HEK293 (cell line): ENCODE results near the gene DSCAM.

Source experiments
- CTCF ChIA-PET: fragments of 350-600 bp; formaldehyde crosslinking; extraction: SDS; loops from one replicate; lab custom pipeline; 2021; ENCODE audit warnings: antibody characterized with exemption; lab: Yijun Ruan, JAX
- POLR2A ChIA-PET: fragments of 300-600 bp; formaldehyde crosslinking; extraction: SDS; loops from one replicate; lab custom pipeline; 2020; ENCODE audit warnings: antibody characterized with exemption, inconsistent platforms; lab: Yijun Ruan, JAX
- H3K27ac ChIP-seq: fragments of 200-500 bp; sonication (Bioruptor generic); 2 replicates; pipeline ENCODE4 v1.5.1; 2014; ENCODE audit warnings: low read depth, low read length, control low read depth, inconsistent platforms; ENCODE audit errors: extremely low read depth
- H3K36me3 ChIP-seq, 2 experiments: fragments of 200-500 bp in 1 of 2; sonication (Bioruptor generic) in 1 of 2; 1 replicate in 1 of 2; 2 replicates in 1 of 2; pipeline ENCODE4 v1.5.1; 2014 to 2017; ENCODE audit warnings: inconsistent platforms in 2 of 2, low read length in 2 of 2; ENCODE audit not compliant: control insufficient read depth in 2 of 2, insufficient read depth in 1 of 2
- H3K4me1 ChIP-seq: fragments of 200-500 bp; sonication (Bioruptor generic); 2 replicates; pipeline ENCODE4 v1.5.1; 2014; ENCODE audit warnings: mild to moderate bottlenecking, low read length, inconsistent platforms; ENCODE audit not compliant: control insufficient read depth, insufficient read depth
- H3K4me3 ChIP-seq: 2 replicates; pipeline ENCODE4 v1.5.1; 2011; ENCODE audit warnings: low read depth, mild to moderate bottlenecking, control low read depth, low read length, moderate library complexity
- H3K9me3 ChIP-seq: fragments of 200-500 bp; sonication (Bioruptor generic); 2 replicates; pipeline ENCODE4 v1.5.1; 2014; ENCODE audit warnings: low read depth, low read length, inconsistent platforms; ENCODE audit not compliant: control insufficient read depth, insufficient read depth
- GFI1B ChIP-seq: fragments of 450-650 bp; formaldehyde crosslinking; IDR thresholded peaks from 2 replicates; pipeline ENCODE4 v1.5.1; 2016; ENCODE audit warnings: missing biosample characterization, missing genetic modification characterization
- GLI2 ChIP-seq: fragments of 450-650 bp; formaldehyde crosslinking; IDR thresholded peaks from 2 replicates; pipeline ENCODE4; 2017; ENCODE audit warnings: missing biosample characterization, missing genetic modification characterization, low read depth, borderline replicate concordance
- PRDM1 ChIP-seq: fragments of 450-650 bp; formaldehyde crosslinking; IDR thresholded peaks from 2 replicates; pipeline ENCODE4; 2016; ENCODE audit warnings: missing biosample characterization, missing genetic modification characterization
- SP7 ChIP-seq: fragments of 450-650 bp; formaldehyde crosslinking; IDR thresholded peaks from 2 replicates; pipeline ENCODE4 v1.5.1; 2016; ENCODE audit warnings: missing biosample characterization, missing genetic modification characterization
- ZBTB1 ChIP-seq: fragments of 450-650 bp; formaldehyde crosslinking; IDR thresholded peaks from 2 replicates; pipeline ENCODE4 v1.5.1; 2016; ENCODE audit warnings: missing biosample characterization, missing genetic modification characterization
- ZFHX2 ChIP-seq: fragments of 450-650 bp; formaldehyde crosslinking; conservative IDR thresholded peaks from 2 replicates; pipeline ENCODE4 v1.5.1; 2016; ENCODE audit warnings: missing biosample characterization, missing genetic modification characterization
- ZNF133 ChIP-seq: fragments of 450-650 bp; formaldehyde crosslinking; IDR thresholded peaks from 2 replicates; pipeline ENCODE4 v1.5.1; 2016; ENCODE audit warnings: missing biosample characterization, missing genetic modification characterization
- ZNF2 ChIP-seq: fragments of 450-650 bp; formaldehyde crosslinking; IDR thresholded peaks from 2 replicates; pipeline ENCODE4 v1.5.1; 2016; ENCODE audit warnings: missing biosample characterization, missing genetic modification characterization
- ZNF223 ChIP-seq: fragments of 450-650 bp; formaldehyde crosslinking; IDR thresholded peaks from 2 replicates; pipeline ENCODE4 v1.5.1; 2016; ENCODE audit warnings: missing biosample characterization, missing genetic modification characterization
- ZNF23 ChIP-seq: fragments of 450-650 bp; formaldehyde crosslinking; IDR thresholded peaks from 2 replicates; pipeline ENCODE4 v1.5.1; 2016; ENCODE audit warnings: missing biosample characterization, missing genetic modification characterization, borderline replicate concordance
- ZNF354C ChIP-seq: fragments of 450-650 bp; formaldehyde crosslinking; IDR thresholded peaks from 2 replicates; pipeline ENCODE4 v1.5.1; 2016; ENCODE audit warnings: missing biosample characterization, missing genetic modification characterization, low read depth, borderline replicate concordance
- ZNF404 ChIP-seq: fragments of 450-650 bp; formaldehyde crosslinking; IDR thresholded peaks from 2 replicates; pipeline ENCODE4 v1.5.1; 2017; ENCODE audit warnings: missing biosample characterization, missing genetic modification characterization
- ZNF433 ChIP-seq: fragments of 450-650 bp; formaldehyde crosslinking; IDR thresholded peaks from 2 replicates; pipeline ENCODE4 v1.5.1; 2016; ENCODE audit warnings: missing biosample characterization, missing genetic modification characterization, low read depth
- ZNF510 ChIP-seq: fragments of 450-650 bp; formaldehyde crosslinking; IDR thresholded peaks from 2 replicates; pipeline ENCODE4 v1.5.1; 2018; ENCODE audit warnings: mild to moderate bottlenecking, missing genetic modification characterization, missing biosample characterization; ENCODE audit not compliant: insufficient replicate concordance
- ZNF660 ChIP-seq: fragments of 450-650 bp; IDR thresholded peaks from 2 replicates; pipeline ENCODE4 v1.5.1; 2018; ENCODE audit warnings: missing biosample characterization, mild to moderate bottlenecking, missing genetic modification characterization
- ZNF776 ChIP-seq: fragments of 450-650 bp; formaldehyde crosslinking; IDR thresholded peaks from 2 replicates; pipeline ENCODE4 v1.5.0; 2017; ENCODE audit warnings: missing biosample characterization, missing genetic modification characterization, borderline replicate concordance
- ZNF777 ChIP-seq: fragments of 450-650 bp; formaldehyde crosslinking; IDR thresholded peaks from 2 replicates; pipeline ENCODE4 v1.5.1; 2017; ENCODE audit warnings: missing biosample characterization, missing genetic modification characterization, borderline replicate concordance
- TF ChIP-seq, protein P1 (sequence below): fragments of 450-650 bp; formaldehyde crosslinking; IDR thresholded peaks from 2 replicates; pipeline ENCODE4; 2016; ENCODE audit warnings: missing biosample characterization, missing genetic modification characterization
- TF ChIP-seq, protein P2 (sequence below): fragments of 450-650 bp; formaldehyde crosslinking; IDR thresholded peaks from 2 replicates; pipeline ENCODE4 v1.5.1; 2017; ENCODE audit warnings: missing biosample characterization, mild to moderate bottlenecking, missing genetic modification characterization, moderate library complexity
- TF ChIP-seq, protein P3 (sequence below): fragments of 450-650 bp; formaldehyde crosslinking; IDR thresholded peaks from 2 replicates; pipeline ENCODE4 v1.5.1; 2017; ENCODE audit warnings: missing biosample characterization, missing genetic modification characterization
- TF ChIP-seq, protein P4 (sequence below): fragments of 450-650 bp; formaldehyde crosslinking; IDR thresholded peaks from 2 replicates; pipeline ENCODE4 v1.5.0; 2017; ENCODE audit warnings: missing biosample characterization, missing genetic modification characterization, borderline replicate concordance
- TF ChIP-seq, protein P5 (sequence below): fragments of 450-650 bp; formaldehyde crosslinking; IDR thresholded peaks from 2 replicates; pipeline ENCODE4 v1.5.1; 2016; ENCODE audit warnings: missing biosample characterization, missing genetic modification characterization

The DSCAM gene

GRCh38 chr21:40633048-40633447, 213.9 kb downstream of the DSCAM start:
- ChIA-PET POLR2A (no interaction called here), CTCF (no interaction called here)
- Histone ChIP-seq H3K4me3 (no peak overlapping the region), H3K27ac (no peak overlapping the region), H3K36me3 (no peaks in the 10 kb centered on the region), H3K9me3 (no peaks in the 10 kb centered on the region), H3K4me1 (no peaks in the 10 kb centered on the region)
- TF ChIP-seq ZNF776 (no peak), GFI1B (no peak), ZNF660 (tag by site-specific recombination) (no peak), ZBTB1 (tag by site-specific recombination) (no peak), ZNF23 (no peak), ZNF354C (tag by site-specific recombination) (no peak)
- TF ChIP-seq, all 188 proteins: peak for 0

- Histone ChIP-seq H3K4me1 (no peaks in the 10 kb centered on the region), H3K4me3 (no peak overlapping the region), H3K27ac (no peak overlapping the region), H3K36me3 (no peaks in the 10 kb centered on the region), H3K9me3 (no peaks in the 10 kb centered on the region)
- POLR2A ChIA-PET = no interaction called here
- CTCF ChIA-PET = interaction anchor here (0.5 kb wide), 1 partner anchor 135 kb away, joined by 3 read pairs; no protein-coding TSS in a partner anchor
- TF ChIP-seq, protein P1, sequence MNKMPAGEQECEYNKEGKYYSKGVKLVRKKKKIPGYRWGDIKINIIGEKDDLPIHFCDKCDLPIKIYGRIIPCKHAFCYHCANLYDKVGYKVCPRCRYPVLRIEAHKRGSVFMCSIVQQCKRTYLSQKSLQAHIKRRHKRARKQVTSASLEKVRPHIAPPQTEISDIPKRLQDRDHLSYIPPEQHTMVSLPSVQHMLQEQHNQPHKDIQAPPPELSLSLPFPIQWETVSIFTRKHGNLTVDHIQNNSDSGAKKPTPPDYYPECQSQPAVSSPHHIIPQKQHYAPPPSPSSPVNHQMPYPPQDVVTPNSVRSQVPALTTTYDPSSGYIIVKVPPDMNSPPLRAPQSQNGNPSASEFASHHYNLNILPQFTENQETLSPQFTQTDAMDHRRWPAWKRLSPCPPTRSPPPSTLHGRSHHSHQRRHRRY (tag by site-specific recombination) = no peak
- TF ChIP-seq GLI2 = no peak
- no peak for TF ChIP-seq ZNF2 (tag by site-specific recombination)
- TF ChIP-seq ZNF510 (tag by site-specific recombination) = no peak
- TF ChIP-seq ZNF133 (tag by site-specific recombination) = no peak
- TF ChIP-seq, protein P2, sequence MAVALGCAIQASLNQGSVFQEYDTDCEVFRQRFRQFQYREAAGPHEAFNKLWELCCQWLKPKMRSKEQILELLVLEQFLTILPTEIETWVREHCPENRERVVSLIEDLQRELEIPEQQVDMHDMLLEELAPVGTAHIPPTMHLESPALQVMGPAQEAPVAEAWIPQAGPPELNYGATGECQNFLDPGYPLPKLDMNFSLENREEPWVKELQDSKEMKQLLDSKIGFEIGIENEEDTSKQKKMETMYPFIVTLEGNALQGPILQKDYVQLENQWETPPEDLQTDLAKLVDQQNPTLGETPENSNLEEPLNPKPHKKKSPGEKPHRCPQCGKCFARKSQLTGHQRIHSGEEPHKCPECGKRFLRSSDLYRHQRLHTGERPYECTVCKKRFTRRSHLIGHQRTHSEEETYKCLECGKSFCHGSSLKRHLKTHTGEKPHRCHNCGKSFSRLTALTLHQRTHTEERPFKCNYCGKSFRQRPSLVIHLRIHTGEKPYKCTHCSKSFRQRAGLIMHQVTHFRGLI = no peak
Observed at GRCh38 chr21:40631211-40631610, 215.7 kb downstream of the DSCAM start.

DNA sequence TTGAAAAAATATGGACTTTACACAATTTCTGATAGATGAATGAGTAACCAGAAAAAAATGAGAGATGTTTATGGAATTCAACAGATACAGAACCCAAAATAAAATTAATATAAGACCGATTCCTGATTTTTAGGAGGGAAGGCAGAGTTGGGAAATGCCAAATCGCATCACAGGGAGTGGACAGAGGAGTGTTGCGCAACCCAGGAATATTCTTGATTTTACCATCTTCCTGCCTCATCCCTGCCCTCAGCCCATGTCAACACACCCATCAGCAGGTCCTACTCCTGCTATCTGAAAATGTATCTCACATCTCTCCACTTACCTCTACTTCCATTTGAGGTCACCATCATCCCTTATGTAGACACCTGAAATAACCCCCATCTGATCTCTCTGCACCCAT, 221.0 kb downstream of the DSCAM start:
- CTCF ChIA-PET = no interaction called here
- no peaks in the 10 kb centered on the region; the same call in 1 of the 2 replicates for H3K9me3 ChIP-seq
- no peak for TF ChIP-seq SP7
- TF ChIP-seq, protein P3, sequence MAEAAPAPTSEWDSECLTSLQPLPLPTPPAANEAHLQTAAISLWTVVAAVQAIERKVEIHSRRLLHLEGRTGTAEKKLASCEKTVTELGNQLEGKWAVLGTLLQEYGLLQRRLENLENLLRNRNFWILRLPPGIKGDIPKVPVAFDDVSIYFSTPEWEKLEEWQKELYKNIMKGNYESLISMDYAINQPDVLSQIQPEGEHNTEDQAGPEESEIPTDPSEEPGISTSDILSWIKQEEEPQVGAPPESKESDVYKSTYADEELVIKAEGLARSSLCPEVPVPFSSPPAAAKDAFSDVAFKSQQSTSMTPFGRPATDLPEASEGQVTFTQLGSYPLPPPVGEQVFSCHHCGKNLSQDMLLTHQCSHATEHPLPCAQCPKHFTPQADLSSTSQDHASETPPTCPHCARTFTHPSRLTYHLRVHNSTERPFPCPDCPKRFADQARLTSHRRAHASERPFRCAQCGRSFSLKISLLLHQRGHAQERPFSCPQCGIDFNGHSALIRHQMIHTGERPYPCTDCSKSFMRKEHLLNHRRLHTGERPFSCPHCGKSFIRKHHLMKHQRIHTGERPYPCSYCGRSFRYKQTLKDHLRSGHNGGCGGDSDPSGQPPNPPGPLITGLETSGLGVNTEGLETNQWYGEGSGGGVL = no peak
- TF ChIP-seq ZNF433 = no peak
- no peaks in the 10 kb centered on the region for H3K4me1 ChIP-seq
- no peak overlapping the region for H3K27ac ChIP-seq
- no peak overlapping the region for H3K4me3 ChIP-seq
- POLR2A ChIA-PET = no interaction called here
- no peaks in the 10 kb centered on the region for H3K36me3 ChIP-seq

- Histone ChIP-seq H3K36me3 (no peaks in the 10 kb centered on the region), H3K4me3 (no peak overlapping the region), H3K9me3 (no peaks in the 10 kb centered on the region; the same call in 1 of the 2 replicates), H3K4me1 (no peaks in the 10 kb centered on the region), H3K27ac (no peak overlapping the region)
- ChIA-PET CTCF (interaction anchor here (0.7 to 0.9 kb wide), 2 partner anchors 26 to 51 kb away, joined by 3 read pairs; no protein-coding TSS in a partner anchor), POLR2A (no interaction called here)
- no peak for TF ChIP-seq ZNF404 (tag by site-specific recombination)
- TF ChIP-seq ZFHX2 (tag by site-specific recombination) = no peak
- no peak for TF ChIP-seq ZNF777 (tag by site-specific recombination)
- TF ChIP-seq ZNF223 = no peak
- TF ChIP-seq, protein P4, sequence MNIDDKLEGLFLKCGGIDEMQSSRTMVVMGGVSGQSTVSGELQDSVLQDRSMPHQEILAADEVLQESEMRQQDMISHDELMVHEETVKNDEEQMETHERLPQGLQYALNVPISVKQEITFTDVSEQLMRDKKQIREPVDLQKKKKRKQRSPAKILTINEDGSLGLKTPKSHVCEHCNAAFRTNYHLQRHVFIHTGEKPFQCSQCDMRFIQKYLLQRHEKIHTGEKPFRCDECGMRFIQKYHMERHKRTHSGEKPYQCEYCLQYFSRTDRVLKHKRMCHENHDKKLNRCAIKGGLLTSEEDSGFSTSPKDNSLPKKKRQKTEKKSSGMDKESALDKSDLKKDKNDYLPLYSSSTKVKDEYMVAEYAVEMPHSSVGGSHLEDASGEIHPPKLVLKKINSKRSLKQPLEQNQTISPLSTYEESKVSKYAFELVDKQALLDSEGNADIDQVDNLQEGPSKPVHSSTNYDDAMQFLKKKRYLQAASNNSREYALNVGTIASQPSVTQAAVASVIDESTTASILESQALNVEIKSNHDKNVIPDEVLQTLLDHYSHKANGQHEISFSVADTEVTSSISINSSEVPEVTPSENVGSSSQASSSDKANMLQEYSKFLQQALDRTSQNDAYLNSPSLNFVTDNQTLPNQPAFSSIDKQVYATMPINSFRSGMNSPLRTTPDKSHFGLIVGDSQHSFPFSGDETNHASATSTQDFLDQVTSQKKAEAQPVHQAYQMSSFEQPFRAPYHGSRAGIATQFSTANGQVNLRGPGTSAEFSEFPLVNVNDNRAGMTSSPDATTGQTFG = no peak
- TF ChIP-seq PRDM1 (tag by site-specific recombination) = no peak
- TF ChIP-seq ZNF660 (tag by site-specific recombination) = no peak
- TF ChIP-seq, protein P5, sequence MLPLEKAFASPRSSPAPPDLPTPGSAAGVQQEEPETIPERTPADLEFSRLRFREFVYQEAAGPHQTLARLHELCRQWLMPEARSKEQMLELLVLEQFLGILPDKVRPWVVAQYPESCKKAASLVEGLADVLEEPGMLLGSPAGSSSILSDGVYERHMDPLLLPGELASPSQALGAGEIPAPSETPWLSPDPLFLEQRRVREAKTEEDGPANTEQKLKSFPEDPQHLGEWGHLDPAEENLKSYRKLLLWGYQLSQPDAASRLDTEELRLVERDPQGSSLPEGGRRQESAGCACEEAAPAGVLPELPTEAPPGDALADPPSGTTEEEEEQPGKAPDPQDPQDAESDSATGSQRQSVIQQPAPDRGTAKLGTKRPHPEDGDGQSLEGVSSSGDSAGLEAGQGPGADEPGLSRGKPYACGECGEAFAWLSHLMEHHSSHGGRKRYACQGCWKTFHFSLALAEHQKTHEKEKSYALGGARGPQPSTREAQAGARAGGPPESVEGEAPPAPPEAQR (tag by site-specific recombination) = no peak
Observed at GRCh38 chr21:40623528-40623927, 223.4 kb downstream of the DSCAM start.
